MV-4-11 (cell line): ENCODE data around the gene TIPRL.

ENCODE experiments used
- DNase-seq: peaks from one replicate; lab custom pipeline; 2025; lab: John Stamatoyannopoulos, UW

The TIPRL gene

GRCh38 chr1:168178638-168179437, at the start of gene TIPRL:
TIPRL (plus strand) TSS chr1:168178962; CDS start chr1:168179078, 116 bp downstream.
- peak; percentile 99 for DNase-seq

- no peak for DNase-seq
Observed at GRCh38 chr1:168129933-168130332, 48.8 kb upstream of the TIPRL start.

GRCh38 chr1:168134132-168134531, 44.6 kb upstream of the TIPRL start:
- DNase-seq, result no peak

GRCh38 chr1:168134642-168135041, 44.1 kb upstream of the TIPRL start:
- DNase-seq, result no peak

GRCh38 chr1:168135116-168135920, 43.4 kb upstream of the TIPRL start:
- DNase-seq, result no peak

GRCh38 chr1:168135921-168136708, 42.6 kb upstream of the TIPRL start:
- no peak for DNase-seq

GRCh38 chr1:168136709-168137514, 41.9 kb upstream of the TIPRL start, which contains the start of gene GPR161:
GPR161 (minus strand) TSS chr1:168136930; CDS start chr1:168104850, 32,080 bp downstream.
- DNase-seq, result no peak

- no peak for DNase-seq
Observed at GRCh38 chr1:168137515-168137821, 41.3 kb upstream of the TIPRL start.

- no peak for DNase-seq
Observed at GRCh38 chr1:168138134-168138533, 40.6 kb upstream of the TIPRL start.

- DNase-seq, result no peak
Observed at GRCh38 chr1:168139070-168139469, 39.7 kb upstream of the TIPRL start.

GRCh38 chr1:168141871-168142385, 36.8 kb upstream of the TIPRL start:
- DNase-seq, result no peak

- peak; percentile 87 for DNase-seq
Observed at GRCh38 chr1:168145184-168146159, 33.3 kb upstream of the TIPRL start.

GRCh38 chr1:168146160-168146539, 32.6 kb upstream of the TIPRL start:
- peak; percentile 72 for DNase-seq

- DNase-seq, result no peak
Observed at GRCh38 chr1:168146626-168147025, 32.1 kb upstream of the TIPRL start.

GRCh38 chr1:168148916-168149315, 29.8 kb upstream of the TIPRL start:
- peak; percentile 68 for DNase-seq

- DNase-seq, result no peak
Observed at GRCh38 chr1:168150283-168150682, 28.5 kb upstream of the TIPRL start.

GRCh38 chr1:168151935-168152334, 26.8 kb upstream of the TIPRL start:
- DNase-seq, result no peak

- DNase-seq, result peak; percentile 69
Observed at GRCh38 chr1:168154707-168155106, 24.1 kb upstream of the TIPRL start.

GRCh38 chr1:168155910-168156309, 22.9 kb upstream of the TIPRL start:
- no peak for DNase-seq

GRCh38 chr1:168157638-168158037, 21.1 kb upstream of the TIPRL start:
- no peak for DNase-seq
